ENCODE results near the gene KBTBD4. TPM values are rescaled to one million over a fixed set of nuclear protein-coding genes. Genes with fewer than 3 reads are reported as not detected.

KBTBD4 gene
- total and polyA plus RNA-seq, 2 of the 8 experiments (the other 6 are each of a cell fraction or from before 2014, with no cell fraction given), result 12.0 to 19.5 TPM

- no peak for TF ChIP-seq CHD7 (IDR thresholded peaks at IDR 0.05; ENCODE audit: insufficient replicate concordance, low read length)
- TF ChIP-seq KDM5A (IDR thresholded peaks at IDR 0.05; ENCODE audit: low read length), result no peak
- no peak for TF ChIP-seq ZNF274 (IDR thresholded peaks at IDR 0.05; ENCODE audit: borderline replicate concordance, extremely low read depth, low read length)
- no peak for TF ChIP-seq TCF12 (IDR thresholded peaks at IDR 0.05; ENCODE audit: low read depth, low read length)
- TF ChIP-seq, protein P1, sequence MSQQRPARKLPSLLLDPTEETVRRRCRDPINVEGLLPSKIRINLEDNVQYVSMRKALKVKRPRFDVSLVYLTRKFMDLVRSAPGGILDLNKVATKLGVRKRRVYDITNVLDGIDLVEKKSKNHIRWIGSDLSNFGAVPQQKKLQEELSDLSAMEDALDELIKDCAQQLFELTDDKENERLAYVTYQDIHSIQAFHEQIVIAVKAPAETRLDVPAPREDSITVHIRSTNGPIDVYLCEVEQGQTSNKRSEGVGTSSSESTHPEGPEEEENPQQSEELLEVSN (IDR thresholded peaks at IDR 0.05), result no peak
- TF ChIP-seq POU5F1 (IDR thresholded peaks at IDR 0.05; ENCODE audit: low read depth, low read length), result no peak
- no peak for TF ChIP-seq SP2 (IDR thresholded peaks at IDR 0.05; ENCODE audit: low read length)
- no peak for TF ChIP-seq BCL11A (IDR thresholded peaks at IDR 0.05; ENCODE audit: low read depth in 2 of 2, low read length in 2 of 2)
- TF ChIP-seq FOSL1 (IDR thresholded peaks at IDR 0.05; ENCODE audit: insufficient read depth, low read depth, low read length), result no peak
Observed at GRCh38 chr11:47607380-47607779, 28.6 kb upstream of the KBTBD4 start (continued).
